HepG2 (cell line): Measurements from ENCODE around the gene NUDT8. TPM values are rescaled to one million over a fixed set of nuclear protein-coding genes. Genes with fewer than 3 reads are reported as not detected.

Source experiments
- ATAC-seq: fragments of 200-7000 bp; cut with Tn5 transposase; 3 replicates; pipeline ENCODE4 v1.9.1; 2020; ENCODE audit warnings: mild to moderate bottlenecking, moderate library complexity
- BruUV-seq: library from RNA; stranded (reverse); fragments of 400-500 nt; replicated peaks from 2 replicates; lab custom pipeline; 2021; lab: Mats Ljungman, UMichigan
- CTCF ChIA-PET: fragments of 300-600 bp; formaldehyde crosslinking; extraction: SDS; loops from one replicate; lab custom pipeline; 2021; ENCODE audit warnings: low total read pairs, inconsistent platforms, low intra/inter-chr PET ratio; lab: Yijun Ruan, JAX
- POLR2A ChIA-PET: fragments of 350-600 bp; sonication (Branson Sonifier 250); formaldehyde crosslinking; loops from one replicate; lab custom pipeline; 2020; ENCODE audit warnings: antibody characterized with exemption, inconsistent platforms; lab: Yijun Ruan, JAX
- DNase-seq: peaks from one replicate; pipeline ENCODE4 v3.0.0-alpha.2; 2015; ENCODE audit warnings: low spot score
- FAIRE-seq: peaks from 3 replicates; lab custom pipeline; 2011; peaks lifted over from hg19 to GRCh38; lab: Jason Lieb, UNC
- H2AFZ ChIP-seq: one replicate; pipeline ENCODE4 v1.6.1; 2011; ENCODE audit warnings: low read length, inconsistent platforms
- H3K27ac ChIP-seq: fragments of 300-600 bp; 3 replicates; pipeline ENCODE4 v1.8.0; 2011; ENCODE audit warnings: mixed run types, mild to moderate bottlenecking, mixed read lengths, low read length, inconsistent platforms; ENCODE audit not compliant: insufficient read depth; ENCODE audit errors: extremely low read length
- H3K27me3 ChIP-seq, 2 experiments: fragments of 200-600 bp in 1 of 2; 2 replicates in 1 of 2; 3 replicates in 1 of 2; pipeline versions ENCODE4 v1.6.0 to v1.8.0; 2011; ENCODE audit warnings: low read length in 2 of 2, mild to moderate bottlenecking in 2 of 2, moderate library complexity in 2 of 2, inconsistent platforms in 1 of 2; ENCODE audit not compliant: insufficient read depth in 2 of 2, control insufficient read depth in 1 of 2
- H3K36me3 ChIP-seq, 2 experiments: fragments of 200-600 bp in 1 of 2; replicated peaks in 1 of 2; 2 replicates in 1 of 2; 3 replicates in 1 of 2; pipeline versions ENCODE4 v1.5.1 to v1.8.0; 2011; ENCODE audit warnings: low read length in 2 of 2, inconsistent platforms in 1 of 2; ENCODE audit not compliant: insufficient read depth in 2 of 2, control insufficient read depth in 1 of 2
- H3K4me1 ChIP-seq: 2 replicates; pipeline ENCODE4 v1.5.1; 2012; ENCODE audit warnings: low read length, inconsistent platforms; ENCODE audit not compliant: insufficient read depth
- H3K4me2 ChIP-seq: 2 replicates; pipeline ENCODE4 v1.6.0; 2011; ENCODE audit warnings: low read depth, low read length, inconsistent platforms
- H3K4me3 ChIP-seq, 3 experiments: fragments of 200-600 bp in 1 of 3; sonication (generic), shearing (Covaris generic) in 1 of 3; replicated peaks in 1 of 3; 2 replicates each; pipeline ENCODE4 v1.5.1; 2011 to 2016; ENCODE audit warnings: low read length in 3 of 3, inconsistent platforms in 2 of 3, low read depth in 2 of 3, mild to moderate bottlenecking in 2 of 3, control low read depth in 1 of 3, mixed read lengths in 1 of 3; ENCODE audit not compliant: insufficient read depth in 1 of 3
- H3K79me2 ChIP-seq: one replicate; pipeline ENCODE4 v1.6.1; 2011; ENCODE audit warnings: low read length, inconsistent platforms; ENCODE audit not compliant: insufficient read depth
- H3K9ac ChIP-seq: 2 replicates; pipeline ENCODE4 v1.6.0; 2011; ENCODE audit warnings: mild to moderate bottlenecking, low read depth, low read length, inconsistent platforms; ENCODE audit not compliant: insufficient read depth
- H3K9me3 ChIP-seq: 2 replicates; pipeline ENCODE4 v1.5.1; 2012; ENCODE audit warnings: mild to moderate bottlenecking, low read length
- H4K20me1 ChIP-seq: 2 replicates; pipeline ENCODE4 v1.6.0; 2011; ENCODE audit warnings: inconsistent platforms, mild to moderate bottlenecking, low read length, moderate library complexity; ENCODE audit not compliant: insufficient read depth
- CCAR2 ChIP-seq: fragments of 200-400 bp; formaldehyde crosslinking; optimal IDR thresholded peaks from 2 replicates; pipeline ENCODE3; 2018; ENCODE audit warnings: low read depth, mild to moderate bottlenecking, low read length, moderate library complexity
- CEBPB ChIP-seq: IDR thresholded peaks from 2 replicates; pipeline ENCODE4 v1.6.1; 2011; ENCODE audit warnings: low read depth, low read length, improper control_type of control experiment, borderline replicate concordance
- ELF3 ChIP-seq: IDR thresholded peaks from 2 replicates; pipeline ENCODE4 v1.6.1; 2016; ENCODE audit warnings: missing genetic modification reagents, missing compliant biosample characterization
- MAFF ChIP-seq: IDR thresholded peaks from 2 replicates; pipeline ENCODE4 v1.6.1; 2011; ENCODE audit warnings: low read depth, low read length, improper control_type of control experiment
- NFE2L2 ChIP-seq: fragments of 150-350 bp; IDR thresholded peaks from 2 replicates; pipeline ENCODE4 v1.6.1; 2014; ENCODE audit warnings: low read length
- NFIB ChIP-seq: sonication (generic); formaldehyde crosslinking; IDR thresholded peaks from 2 replicates; pipeline ENCODE4 v1.9.0; 2021; ENCODE audit warnings: missing genetic modification reagents, mild to moderate bottlenecking, borderline replicate concordance
- NFKB2 ChIP-seq: sonication (generic); formaldehyde crosslinking; IDR thresholded peaks from 2 replicates; pipeline ENCODE4 v1.4.0; 2020; ENCODE audit warnings: missing genetic modification reagents, borderline replicate concordance
- NR2F2 ChIP-seq: IDR thresholded peaks from 2 replicates; pipeline ENCODE4 v1.6.1; 2012; ENCODE audit warnings: low read depth, inconsistent platforms, borderline replicate concordance
- SOX13 ChIP-seq, 3 experiments: fragments of 450-650 bp in 1 of 3; sonication (generic) in 1 of 3; formaldehyde crosslinking in 1 of 3; IDR thresholded peaks in 2 of 3; conservative IDR thresholded peaks in 1 of 3; 2 replicates each; pipeline versions ENCODE4 v1.5.0 to v1.6.1; 2016 to 2020; ENCODE audit warnings: antibody characterized with exemption in 1 of 3, mild to moderate bottlenecking in 1 of 3, missing compliant biosample characterization in 1 of 3, missing genetic modification reagents in 1 of 3, moderate library complexity in 1 of 3
- ZC3H13 ChIP-seq: sonication (generic); formaldehyde crosslinking; IDR thresholded peaks from 2 replicates; pipeline ENCODE4 v1.8.1; 2023; ENCODE audit warnings: mild to moderate bottlenecking, missing genetic modification reagents, moderate library complexity
- ZNF562 ChIP-seq: sonication (generic); formaldehyde crosslinking; IDR thresholded peaks from 2 replicates; pipeline ENCODE4 v1.8.0; 2022; ENCODE audit warnings: missing genetic modification reagents, borderline replicate concordance
- ZNF768 ChIP-seq: sonication (generic); formaldehyde crosslinking; IDR thresholded peaks from 2 replicates; pipeline ENCODE4 v1.4.0; 2020; ENCODE audit warnings: missing genetic modification reagents
- ZNF777 ChIP-seq: sonication (generic); formaldehyde crosslinking; IDR thresholded peaks from 2 replicates; pipeline ENCODE4 v1.4.0; 2020; ENCODE audit warnings: missing genetic modification reagents
- WGBS: methylation state at CpG from one replicate; pipeline ENCODE4 v1.1.6; 2017; ENCODE audit warnings: low lambda C conversion rate; 5-methylcytosine and 5-hydroxymethylcytosine counted together
- in situ Hi-C: cut with HindIII; loops from 2 replicates; pipeline ENCODE4 v1.10.0; 2017; ENCODE audit warnings: low pct_unique_long_range_greater_than_20kb; ENCODE audit not compliant: extremely low pct_ligation_motif_present
- intact Hi-C: fragments of 100-400 bp; cut with micrococcal nuclease; formaldehyde crosslinking; loops from one replicate; pipeline ENCODE4 v1.10.0; 2022; ENCODE audit not compliant: unreplicated experiment
- polyA plus RNA-seq, 8 experiments: library from polyadenylated mRNA; depleted of rRNA in 3 of 8; stranded (reverse) in 7 of 8; unstranded in 1 of 8; fragments of >200 nt; fragmentation: Illumina TruSeq in 4 of 8; extraction: Trizol in 4 of 8; gene quantifications; 2 replicates each; pipeline versions ENCODE4 v1.2.1 to v1.2.3, GENCODE V29; 2011 to 2016; ENCODE audit warnings: low read depth in 4 of 8, missing spikeins in 1 of 8, mixed read lengths in 1 of 8; ENCODE audit not compliant: insufficient read depth in 1 of 8
- total RNA-seq, 5 experiments: library from RNA; depleted of rRNA; stranded (reverse); fragments of >200 nt; fragmentation: Illumina TruSeq; extraction: Trizol; gene quantifications; 2 replicates each; pipeline ENCODE4 v1.2.3, GENCODE V29; 2016; ENCODE audit warnings: low read depth in 1 of 5
- TF ChIP-seq, protein P1 (sequence below): sonication (generic); formaldehyde crosslinking; IDR thresholded peaks from 2 replicates; pipeline ENCODE4 v1.4.0; 2020; ENCODE audit warnings: mild to moderate bottlenecking, missing genetic modification reagents
- TF ChIP-seq, protein P2 (sequence below): sonication (generic); formaldehyde crosslinking; IDR thresholded peaks from 2 replicates; pipeline ENCODE4 v1.4.0; 2020; ENCODE audit warnings: missing genetic modification reagents, mild to moderate bottlenecking, borderline replicate concordance

Gene NUDT8
- total and polyA plus RNA-seq, 2 of the 13 experiments (the other 11 are each of a cell fraction or from before 2014, with no cell fraction given): 6.7 to 25.8 TPM

- no TSS peak for BruUV-seq
- H3K79me2 ChIP-seq: no peaks in the 10 kb centered on the region
- no peaks in the 10 kb centered on the region for H4K20me1 ChIP-seq
- H3K36me3 ChIP-seq: no peaks in the 10 kb centered on the region
- ATAC-seq (no peak), DNase-seq (no peak), FAIRE-seq (no peak)
- TF ChIP-seq ZC3H13 (CRISPR knock-in tag) (no peak), ZNF768 (CRISPR knock-in tag) (peak; percentile 66; the same call in 1 of the 2 replicates)
- H3K27me3 ChIP-seq: peaks cover 2 to 25% of the 10 kb centered on the region in 2 experiments; a peak in 3 of 5 replicates
- POLR2A ChIA-PET: no interaction called here
- H2AFZ ChIP-seq: no peak overlapping the region
- no peak overlapping the region for H3K4me3 ChIP-seq
- no peaks in the 10 kb centered on the region for H3K4me1 ChIP-seq
- no peak overlapping the region for H3K9ac ChIP-seq
- H3K27ac ChIP-seq: no peak overlapping the region
- no peak overlapping the region for H3K4me2 ChIP-seq
- no peaks in the 10 kb centered on the region for H3K9me3 ChIP-seq
- CTCF ChIA-PET: no interaction called here
- in situ Hi-C loops (no loop called here), intact Hi-C loops (no loop called here)
- WGBS: 36% methylated on average over 11 of the region's 12 CpGs
Measured at GRCh38 chr11:67675058-67675747, 45.5 kb upstream of the NUDT8 start.

DNA sequence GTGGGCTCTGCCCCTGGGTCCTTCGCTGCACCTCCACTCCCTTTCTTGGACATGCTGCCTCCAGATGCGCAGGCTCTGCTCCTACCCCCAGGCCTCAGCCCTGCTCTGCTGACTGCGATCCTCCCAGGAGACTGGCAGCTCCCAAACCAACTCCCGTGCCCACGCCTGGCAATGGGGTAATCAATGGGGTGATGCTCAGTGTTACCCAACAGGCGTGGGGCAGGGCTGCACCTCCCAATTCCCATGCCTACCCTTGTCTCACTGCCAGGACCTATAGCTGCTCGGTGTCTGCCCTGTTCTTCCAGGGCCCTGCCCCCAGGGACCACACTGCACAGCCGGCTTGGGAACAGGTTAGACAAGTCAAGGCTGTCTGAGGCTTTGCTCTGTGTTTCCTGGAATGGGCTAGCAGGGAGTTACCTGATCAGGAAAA, 44.7 kb upstream of the NUDT8 start, which contains the start of gene ALDH3B2:
Gene ALDH3B2 (minus strand): TSS at position 182 of the 430 bp plus-strand sequence. CDS start 7,688 bp downstream, outside the sequence.
- Histone ChIP-seq H3K9ac (no peak within 1 kb of the TSS), H3K4me1 (no peaks in the 10 kb centered on the region), H3K9me3 (no peaks in the 10 kb centered on the region), H3K4me2 (no peak within 1 kb of the TSS), H4K20me1 (no peaks in the 10 kb centered on the region), H3K4me3 (no peak within 1 kb of the TSS), H3K27ac (no peak within 1 kb of the TSS), H3K27me3 (peaks cover 2 to 25% of the 10 kb centered on the region in 2 experiments; a peak in 3 of 5 replicates), H3K79me2 (no peaks in the 10 kb centered on the region), H2AFZ (no peak within 1 kb of the TSS), H3K36me3 (no peaks in the 10 kb centered on the region)
- DNase-seq (no peak), ATAC-seq (no peak), FAIRE-seq (no peak)
- POLR2A ChIA-PET: no interaction called here
- CTCF ChIA-PET: no interaction called here
- WGBS: 56% methylated on average over 8 of the region's 8 CpGs
- intact Hi-C loops (no loop called here), in situ Hi-C loops (loop anchor here (25.0 kb wide), 1 partner anchor 113 kb away; no protein-coding TSS in a partner anchor)
- no TSS peak for BruUV-seq
- TF ChIP-seq NR2F2 (no peak), ZNF777 (CRISPR knock-in tag) (no peak), MAFF (no peak), SOX13 (IDR thresholded peaks at IDR 0.05) (no peak), SOX13 (CRISPR knock-in tag; conservative IDR thresholded peaks at IDR 0.05 in 1 of 2, IDR thresholded peaks at IDR 0.05 in 1 of 2) (no peak), CCAR2 (no peak), ZNF562 (CRISPR knock-in tag) (no peak), CEBPB (no peak), NFIB (CRISPR knock-in tag) (no peak), NFE2L2 (no peak), ELF3 (no peak), NFKB2 (no peak)
- TF ChIP-seq, protein P1, sequence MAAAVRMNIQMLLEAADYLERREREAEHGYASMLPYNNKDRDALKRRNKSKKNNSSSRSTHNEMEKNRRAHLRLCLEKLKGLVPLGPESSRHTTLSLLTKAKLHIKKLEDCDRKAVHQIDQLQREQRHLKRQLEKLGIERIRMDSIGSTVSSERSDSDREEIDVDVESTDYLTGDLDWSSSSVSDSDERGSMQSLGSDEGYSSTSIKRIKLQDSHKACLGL (CRISPR knock-in tag): no peak
- TF ChIP-seq, protein P2, sequence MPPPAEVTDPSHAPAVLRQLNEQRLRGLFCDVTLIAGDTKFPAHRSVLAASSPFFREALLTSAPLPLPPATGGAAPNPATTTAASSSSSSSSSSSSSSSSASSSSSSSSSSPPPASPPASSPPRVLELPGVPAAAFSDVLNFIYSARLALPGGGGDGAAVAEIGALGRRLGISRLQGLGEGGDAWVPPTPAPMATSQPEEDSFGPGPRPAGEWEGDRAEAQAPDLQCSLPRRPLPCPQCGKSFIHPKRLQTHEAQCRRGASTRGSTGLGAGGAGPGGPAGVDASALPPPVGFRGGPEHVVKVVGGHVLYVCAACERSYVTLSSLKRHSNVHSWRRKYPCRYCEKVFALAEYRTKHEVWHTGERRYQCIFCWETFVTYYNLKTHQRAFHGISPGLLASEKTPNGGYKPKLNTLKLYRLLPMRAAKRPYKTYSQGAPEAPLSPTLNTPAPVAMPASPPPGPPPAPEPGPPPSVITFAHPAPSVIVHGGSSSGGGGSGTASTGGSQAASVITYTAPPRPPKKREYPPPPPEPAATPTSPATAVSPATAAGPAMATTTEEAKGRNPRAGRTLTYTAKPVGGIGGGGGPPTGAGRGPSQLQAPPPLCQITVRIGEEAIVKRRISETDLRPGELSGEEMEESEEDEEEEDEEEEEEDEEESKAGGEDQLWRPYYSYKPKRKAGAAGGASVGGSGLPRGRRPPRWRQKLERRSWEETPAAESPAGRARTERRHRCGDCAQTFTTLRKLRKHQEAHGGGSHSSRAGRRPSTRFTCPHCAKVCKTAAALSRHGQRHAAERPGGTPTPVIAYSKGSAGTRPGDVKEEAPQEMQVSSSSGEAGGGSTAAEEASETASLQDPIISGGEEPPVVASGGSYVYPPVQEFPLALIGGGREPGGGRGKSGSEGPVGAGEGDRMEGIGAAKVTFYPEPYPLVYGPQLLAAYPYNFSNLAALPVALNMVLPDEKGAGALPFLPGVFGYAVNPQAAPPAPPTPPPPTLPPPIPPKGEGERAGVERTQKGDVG (CRISPR knock-in tag): no peak
